OCI-LY1 (cell line): ENCODE results near the gene NKIRAS2.

Source experiments
- EZH2 ChIP-seq: fragments of 200-600 bp; sonication (generic), shearing (Covaris generic); IDR thresholded peaks from 2 replicates; pipeline ENCODE4 v1.8.0; 2017; ENCODE audit warnings: borderline replicate concordance, mixed run types, mild to moderate bottlenecking, antibody characterized with exemption, low read length, moderate library complexity, mixed read lengths
- TF ChIP-seq, protein P1 (sequence below): fragments of 200-600 bp; sonication (generic), shearing (Covaris generic); IDR thresholded peaks from 2 replicates; pipeline ENCODE4 v1.5.1; 2017; ENCODE audit warnings: mild to moderate bottlenecking, antibody characterized with exemption, low read length, moderate library complexity, mixed read lengths

DNA sequence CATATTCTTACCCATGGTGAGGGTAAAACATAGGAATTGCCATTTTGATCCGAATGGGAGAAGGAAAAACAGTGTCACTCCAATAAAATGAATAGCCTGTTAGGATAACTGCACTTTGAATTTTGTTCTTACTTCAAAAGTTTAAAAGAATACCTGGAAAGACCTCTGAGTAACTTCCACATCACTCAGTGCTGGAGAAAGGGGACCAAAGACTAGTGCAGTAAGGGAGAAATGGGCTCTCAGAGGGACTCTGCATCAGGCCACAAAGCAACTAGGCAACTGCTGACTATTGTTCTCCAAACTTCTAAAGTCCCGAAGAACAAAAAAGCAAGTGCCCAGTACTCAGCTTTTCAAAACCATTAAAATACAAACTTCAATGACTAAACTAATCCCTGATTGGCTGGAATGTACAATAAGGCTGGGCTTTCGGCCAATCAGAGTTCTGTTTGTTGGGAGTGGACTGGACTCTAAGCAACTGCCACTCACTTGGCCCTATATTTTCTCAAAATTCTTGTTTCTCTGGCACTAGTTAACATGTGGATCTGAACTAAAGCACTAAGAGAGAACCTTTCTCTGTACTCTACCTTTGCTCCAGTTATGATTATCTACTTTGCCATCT, 8.9 kb upstream of the NKIRAS2 start:
- TF ChIP-seq, protein P1, sequence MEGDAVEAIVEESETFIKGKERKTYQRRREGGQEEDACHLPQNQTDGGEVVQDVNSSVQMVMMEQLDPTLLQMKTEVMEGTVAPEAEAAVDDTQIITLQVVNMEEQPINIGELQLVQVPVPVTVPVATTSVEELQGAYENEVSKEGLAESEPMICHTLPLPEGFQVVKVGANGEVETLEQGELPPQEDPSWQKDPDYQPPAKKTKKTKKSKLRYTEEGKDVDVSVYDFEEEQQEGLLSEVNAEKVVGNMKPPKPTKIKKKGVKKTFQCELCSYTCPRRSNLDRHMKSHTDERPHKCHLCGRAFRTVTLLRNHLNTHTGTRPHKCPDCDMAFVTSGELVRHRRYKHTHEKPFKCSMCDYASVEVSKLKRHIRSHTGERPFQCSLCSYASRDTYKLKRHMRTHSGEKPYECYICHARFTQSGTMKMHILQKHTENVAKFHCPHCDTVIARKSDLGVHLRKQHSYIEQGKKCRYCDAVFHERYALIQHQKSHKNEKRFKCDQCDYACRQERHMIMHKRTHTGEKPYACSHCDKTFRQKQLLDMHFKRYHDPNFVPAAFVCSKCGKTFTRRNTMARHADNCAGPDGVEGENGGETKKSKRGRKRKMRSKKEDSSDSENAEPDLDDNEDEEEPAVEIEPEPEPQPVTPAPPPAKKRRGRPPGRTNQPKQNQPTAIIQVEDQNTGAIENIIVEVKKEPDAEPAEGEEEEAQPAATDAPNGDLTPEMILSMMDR, result no peak
- no peak for TF ChIP-seq EZH2
